GM04503 (cell line): ENCODE results near the gene CACNA2D4.

Source experiments
- DNase-seq: peaks from one replicate; pipeline ENCODE4 v3.0.0-alpha.2; 2012; ENCODE audit warnings: low read depth

CACNA2D4 gene

GRCh38 chr12:1799882-1800400 lies 118.5 kb downstream of the CACNA2D4 start:
- no peak for DNase-seq

GRCh38 chr12:1799051-1799881 lies 119.2 kb downstream of the CACNA2D4 start:
- no peak for DNase-seq

DNA sequence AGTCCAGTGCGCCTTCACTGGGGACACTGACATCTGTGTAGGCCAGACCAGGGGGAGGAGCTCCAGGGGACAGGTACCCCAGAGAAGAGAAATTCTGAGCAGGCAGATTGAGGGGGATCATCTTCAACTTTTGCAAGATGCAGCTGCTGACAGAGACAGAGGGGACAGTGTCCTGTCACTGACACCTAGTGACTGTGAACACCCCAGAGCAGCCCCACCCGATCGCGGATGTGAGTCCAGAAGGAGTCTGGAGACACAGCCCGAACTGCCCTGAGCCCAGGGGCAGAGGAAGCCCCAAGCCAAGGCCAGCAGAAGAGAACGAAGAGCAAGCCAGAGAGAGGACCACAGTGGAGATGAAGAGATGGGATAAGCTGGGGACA lies 119.8 kb downstream of the CACNA2D4 start:
- no peak for DNase-seq

- DNase-seq: no peak
Measured at GRCh38 chr12:1797991-1798640, 120.3 kb downstream of the CACNA2D4 start.

GRCh38 chr12:1797011-1797901 lies 121.2 kb downstream of the CACNA2D4 start:
- no peak for DNase-seq

- DNase-seq: no peak
Measured at GRCh38 chr12:1796515-1797010, 121.9 kb downstream of the CACNA2D4 start.

- peak; percentile 37 for DNase-seq
Measured at GRCh38 chr12:1795785-1796514, 122.5 kb downstream of the CACNA2D4 start.

DNA sequence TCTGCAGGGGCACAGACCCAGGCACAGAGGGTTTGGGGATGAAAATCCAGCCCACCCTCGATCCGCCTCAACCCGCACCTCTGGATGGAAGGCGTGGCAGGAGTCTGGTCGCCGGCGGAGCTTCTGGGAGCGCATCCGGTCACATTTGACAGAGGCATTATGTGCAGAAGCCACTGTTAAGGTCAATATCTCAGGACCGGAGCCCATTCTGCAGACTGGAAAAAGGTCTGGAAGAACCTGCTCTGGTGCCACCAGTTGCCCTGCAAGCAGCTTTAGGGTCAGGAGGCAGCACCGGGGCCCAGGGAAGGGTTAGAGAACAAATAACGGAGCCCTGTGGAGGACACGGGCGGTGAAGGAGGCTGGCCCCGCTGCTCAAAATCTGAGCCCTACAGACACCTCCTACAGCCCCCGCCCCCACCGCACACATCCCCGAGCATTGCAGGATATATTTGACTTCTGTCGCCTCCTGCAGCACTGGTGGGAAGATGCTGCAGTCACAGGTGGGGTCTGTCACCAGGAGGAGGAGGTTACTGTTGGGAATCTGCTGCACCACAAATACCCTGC lies 123.1 kb downstream of the CACNA2D4 start:
- no peak for DNase-seq

DNA sequence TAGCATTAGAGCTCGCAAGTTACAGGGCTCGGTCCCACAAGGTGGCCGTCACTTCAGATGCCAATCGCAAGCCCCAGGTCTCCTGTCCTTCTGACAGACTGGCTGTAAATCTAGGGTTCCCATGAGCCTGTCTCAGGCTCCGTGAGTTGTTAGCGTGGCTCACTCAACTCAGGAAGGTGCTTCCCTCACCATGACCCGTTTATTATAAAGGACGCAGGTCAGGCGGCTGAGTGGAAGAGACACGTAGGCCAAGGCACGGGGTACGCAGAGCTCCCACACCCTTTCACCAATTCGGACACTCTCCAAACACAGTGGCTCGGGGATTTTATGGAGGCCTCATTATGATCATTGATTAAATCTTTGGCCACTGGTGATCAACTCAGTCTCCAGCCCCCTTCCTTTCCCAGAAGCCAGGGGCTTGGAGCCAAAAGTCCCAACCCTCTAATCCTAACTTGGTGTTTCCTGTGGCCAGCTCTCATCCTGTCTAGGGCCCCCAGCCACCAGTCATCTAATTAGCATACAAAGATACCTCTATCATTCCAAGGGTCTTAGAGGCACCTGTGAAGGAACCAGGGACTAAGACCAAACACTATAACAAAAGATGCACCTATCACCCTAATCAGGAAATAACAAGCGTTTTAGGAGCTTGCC lies 123.9 kb downstream of the CACNA2D4 start:
- DNase-seq: no peak

GRCh38 chr12:1793426-1794210 lies 124.8 kb downstream of the CACNA2D4 start:
- DNase-seq: no peak

- DNase-seq: no peak
Measured at GRCh38 chr12:1792406-1792805, 126.0 kb downstream of the CACNA2D4 start.

DNA sequence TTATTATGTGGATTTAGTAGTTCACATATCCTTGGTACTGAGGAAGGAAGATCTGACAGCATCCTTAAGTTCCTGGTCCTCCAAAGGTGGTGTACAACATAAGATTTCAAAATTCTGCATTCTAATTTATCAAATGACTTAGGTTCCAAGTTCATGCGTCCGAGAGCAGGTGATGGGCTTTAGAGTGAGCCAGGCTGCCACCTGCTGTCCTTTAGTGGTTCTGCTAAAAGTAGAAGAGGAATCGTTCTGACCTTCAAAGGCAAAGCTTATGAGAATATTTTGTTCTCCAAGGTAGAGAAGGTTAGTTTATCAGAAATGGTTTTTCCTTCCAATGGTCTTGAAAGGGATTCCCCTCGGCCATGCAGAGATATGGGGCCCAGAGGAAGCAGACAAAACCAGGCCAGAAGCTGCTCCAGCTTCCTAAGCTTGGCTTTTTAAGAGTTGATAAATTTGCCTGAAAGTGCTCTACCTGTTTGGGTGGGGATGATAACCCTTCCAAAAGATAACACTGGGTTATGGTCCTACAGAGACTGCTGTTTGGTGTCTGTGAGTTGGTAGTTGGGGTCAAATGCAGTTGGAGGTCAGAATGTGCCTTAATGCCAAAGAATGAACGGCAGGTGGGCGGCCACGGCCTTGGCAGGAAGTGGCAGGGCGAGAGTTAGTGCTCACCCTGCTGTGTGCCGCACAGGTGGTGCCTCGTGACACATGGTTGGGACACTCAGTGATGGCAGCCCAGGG lies 127.2 kb downstream of the CACNA2D4 start:
- no peak for DNase-seq

- DNase-seq: no peak
Measured at GRCh38 chr12:1790444-1790843, 128.0 kb downstream of the CACNA2D4 start.

DNA sequence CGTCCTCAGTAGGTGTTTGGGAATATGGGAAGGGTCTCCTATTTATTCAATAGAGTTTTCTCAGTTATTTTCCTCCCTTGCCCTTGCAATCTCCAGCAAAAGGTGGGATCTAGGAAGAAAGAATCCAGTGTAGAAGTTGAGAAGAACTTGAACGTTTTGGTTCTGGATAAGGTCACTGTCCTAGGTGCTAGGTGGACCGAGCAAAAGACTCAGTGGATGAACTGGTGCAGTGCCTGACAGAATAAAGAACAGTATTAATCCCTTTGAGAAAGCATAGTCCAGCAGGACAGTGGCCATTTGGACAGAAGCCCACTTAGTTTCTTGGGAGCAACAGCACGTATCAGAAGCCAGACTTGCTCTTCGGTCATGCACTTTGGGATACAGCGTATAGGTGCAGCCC lies 130.7 kb downstream of the CACNA2D4 start:
- no peak for DNase-seq

- no peak for DNase-seq
Measured at GRCh38 chr12:1782215-1782614, 136.2 kb downstream of the CACNA2D4 start.

DNA sequence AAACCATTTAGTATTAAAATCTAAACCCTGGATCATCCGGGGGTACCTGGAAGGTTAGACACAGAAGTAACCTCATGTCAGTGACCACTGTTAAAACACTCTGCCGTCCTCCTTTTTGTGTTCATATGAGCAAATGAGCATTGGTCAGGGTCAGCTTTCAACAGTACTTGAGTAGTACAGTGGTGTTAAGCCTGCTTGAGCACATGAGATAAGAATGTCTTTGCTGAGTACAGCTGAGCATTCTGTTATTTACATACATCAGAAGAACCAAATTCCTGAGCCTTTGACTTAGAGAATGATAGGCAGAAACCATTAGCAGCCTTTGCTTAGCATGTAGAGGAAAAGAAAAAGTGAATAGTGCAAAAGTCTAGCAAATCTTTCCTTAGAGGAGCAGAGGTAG lies 136.7 kb downstream of the CACNA2D4 start:
- DNase-seq: no peak

- no peak for DNase-seq
Measured at GRCh38 chr12:1779783-1780182, 138.7 kb downstream of the CACNA2D4 start.

- DNase-seq: no peak
Measured at GRCh38 chr12:1778911-1779310, 139.5 kb downstream of the CACNA2D4 start.

DNA sequence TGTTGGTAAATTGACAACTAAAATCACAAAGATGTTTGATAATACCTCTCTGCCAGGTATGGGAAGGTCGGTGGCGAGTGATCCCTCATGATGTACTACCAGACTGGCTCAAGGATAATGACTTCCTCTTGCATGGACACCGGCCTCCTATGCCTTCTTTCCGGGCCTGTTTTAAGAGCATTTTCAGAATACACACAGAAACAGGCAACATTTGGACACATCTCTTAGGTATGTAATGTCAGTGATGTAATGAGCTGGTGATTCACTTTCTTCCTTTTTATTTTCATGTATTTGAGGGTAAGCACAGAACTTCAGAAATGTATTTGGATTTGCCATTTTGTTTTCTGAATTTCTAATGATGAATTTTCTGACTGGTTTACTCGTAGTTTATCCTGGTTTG lies 140.7 kb downstream of the CACNA2D4 start:
- DNase-seq: peak; percentile 59
